Measurements from ENCODE around the gene PPFIA1.

The PPFIA1 gene

DNA sequence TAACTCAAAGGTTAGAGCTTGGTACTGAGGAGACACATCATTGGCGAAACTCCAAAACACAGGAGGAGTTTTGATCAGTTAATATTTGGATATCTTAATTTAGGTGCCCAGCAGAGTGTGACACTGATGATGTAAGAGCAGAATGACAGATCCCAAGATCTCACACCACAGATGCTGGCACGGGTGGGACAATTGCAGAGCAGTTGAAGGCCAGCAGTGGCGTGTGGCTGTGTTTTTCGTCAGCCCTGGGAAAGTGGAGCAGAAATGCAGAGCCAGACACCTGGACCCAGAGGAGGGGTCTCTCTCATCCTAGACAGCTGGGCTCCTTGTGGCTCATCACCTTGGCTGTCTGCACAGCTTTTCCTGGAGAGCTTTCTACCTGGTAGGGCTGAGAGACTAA is 68.1 kb downstream of the PPFIA1 start:
- Histone ChIP-seq H3K4me2 (ENCODE audit: low read length) (no peak overlapping the region), H4K20me1 (ENCODE audit: insufficient read depth, low read length) (no peaks in the 10 kb centered on the region), H3K9me3 (ENCODE audit: insufficient read depth, low read length) (no peaks in the 10 kb centered on the region), H3K79me2 (ENCODE audit: low read length) (no peaks in the 10 kb centered on the region), H3K4me1 (ENCODE audit: low read length) (no peaks in the 10 kb centered on the region), H2AFZ (ENCODE audit: low read depth, low read length) (no peak overlapping the region), H3K27me3 (ENCODE audit: low read depth, low read length) (no peaks in the 10 kb centered on the region), H3K9ac (ENCODE audit: low read length) (no peak overlapping the region), H3K36me3 (replicated peaks; ENCODE audit: low read depth, low read length) (peaks cover 42% of the 10 kb centered on the region), H3K27ac (ENCODE audit: low read length) (no peak overlapping the region), H3K4me3 (ENCODE audit: low read length) (no peak overlapping the region)
- TF ChIP-seq EZH2phosphoT487 (IDR thresholded peaks at IDR 0.05; ENCODE audit: low read depth), result no peak
- TF ChIP-seq, protein P1, sequence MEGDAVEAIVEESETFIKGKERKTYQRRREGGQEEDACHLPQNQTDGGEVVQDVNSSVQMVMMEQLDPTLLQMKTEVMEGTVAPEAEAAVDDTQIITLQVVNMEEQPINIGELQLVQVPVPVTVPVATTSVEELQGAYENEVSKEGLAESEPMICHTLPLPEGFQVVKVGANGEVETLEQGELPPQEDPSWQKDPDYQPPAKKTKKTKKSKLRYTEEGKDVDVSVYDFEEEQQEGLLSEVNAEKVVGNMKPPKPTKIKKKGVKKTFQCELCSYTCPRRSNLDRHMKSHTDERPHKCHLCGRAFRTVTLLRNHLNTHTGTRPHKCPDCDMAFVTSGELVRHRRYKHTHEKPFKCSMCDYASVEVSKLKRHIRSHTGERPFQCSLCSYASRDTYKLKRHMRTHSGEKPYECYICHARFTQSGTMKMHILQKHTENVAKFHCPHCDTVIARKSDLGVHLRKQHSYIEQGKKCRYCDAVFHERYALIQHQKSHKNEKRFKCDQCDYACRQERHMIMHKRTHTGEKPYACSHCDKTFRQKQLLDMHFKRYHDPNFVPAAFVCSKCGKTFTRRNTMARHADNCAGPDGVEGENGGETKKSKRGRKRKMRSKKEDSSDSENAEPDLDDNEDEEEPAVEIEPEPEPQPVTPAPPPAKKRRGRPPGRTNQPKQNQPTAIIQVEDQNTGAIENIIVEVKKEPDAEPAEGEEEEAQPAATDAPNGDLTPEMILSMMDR (IDR thresholded peaks at IDR 0.05; ENCODE audit: low read depth, low read length), result no peak

DNA sequence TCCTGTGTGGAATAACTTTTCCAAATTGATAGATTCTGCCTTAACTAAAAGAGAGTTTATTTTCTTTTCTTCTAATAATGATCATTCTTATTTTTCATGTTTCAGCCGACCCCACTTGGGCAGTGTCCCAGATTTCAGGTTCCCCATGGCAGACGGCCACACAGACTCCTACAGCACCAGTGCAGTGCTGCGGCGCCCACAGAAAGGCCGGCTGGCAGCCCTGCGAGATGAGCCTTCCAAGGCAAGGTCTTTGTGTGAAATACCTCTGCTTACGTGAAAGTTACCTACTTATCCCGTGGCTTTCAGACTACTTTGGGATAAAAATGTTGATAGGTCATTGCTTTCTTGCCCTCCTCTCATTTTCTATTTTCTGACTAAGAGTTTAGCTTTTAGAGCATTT is 68.6 kb downstream of the PPFIA1 start:
- Histone ChIP-seq H3K36me3 (replicated peaks; ENCODE audit: low read depth, low read length) (peaks cover 42% of the 10 kb centered on the region), H3K27ac (ENCODE audit: low read length) (no peak overlapping the region), H3K4me3 (ENCODE audit: low read length) (no peak overlapping the region), H3K27me3 (ENCODE audit: low read depth, low read length) (no peaks in the 10 kb centered on the region), H3K79me2 (ENCODE audit: low read length) (no peaks in the 10 kb centered on the region), H4K20me1 (ENCODE audit: insufficient read depth, low read length) (no peaks in the 10 kb centered on the region), H3K4me2 (ENCODE audit: low read length) (no peak overlapping the region), H3K9ac (ENCODE audit: low read length) (no peak overlapping the region), H3K9me3 (ENCODE audit: insufficient read depth, low read length) (no peaks in the 10 kb centered on the region), H2AFZ (ENCODE audit: low read depth, low read length) (no peak overlapping the region), H3K4me1 (ENCODE audit: low read length) (no peaks in the 10 kb centered on the region)
- TF ChIP-seq, protein P1 (IDR thresholded peaks at IDR 0.05; ENCODE audit: low read depth, low read length), result no peak
- no peak for TF ChIP-seq EZH2phosphoT487 (IDR thresholded peaks at IDR 0.05; ENCODE audit: low read depth)

DNA sequence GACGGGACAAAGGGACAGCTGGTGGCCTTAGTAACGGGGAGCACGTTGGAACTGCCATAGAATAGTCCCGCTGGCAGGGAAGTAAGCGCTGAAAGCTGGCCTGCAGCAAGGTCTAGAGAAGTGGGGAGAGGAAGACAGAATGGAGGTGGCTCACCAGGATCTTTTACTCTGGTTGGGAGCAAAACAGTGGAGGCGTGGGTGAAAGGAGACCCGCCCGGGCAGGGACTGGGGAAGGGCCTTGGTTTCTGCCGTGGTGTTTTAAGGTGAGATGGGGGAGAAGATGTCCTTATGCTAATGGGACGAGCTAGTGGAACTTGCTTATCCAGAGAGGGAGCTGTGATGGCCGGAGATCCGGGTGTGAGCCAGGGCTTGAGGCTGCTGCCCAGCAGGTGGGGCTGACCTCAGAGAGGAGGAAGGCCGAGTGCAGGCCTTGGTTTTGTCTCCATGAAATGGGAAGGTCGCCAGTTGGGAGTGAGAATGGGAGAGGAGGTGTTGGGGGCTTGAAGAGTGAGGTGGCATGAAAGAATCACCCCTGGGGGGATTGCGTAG is 71.5 kb downstream of the PPFIA1 start:
- H3K27me3 ChIP-seq (ENCODE audit: low read depth, low read length), result no peaks in the 10 kb centered on the region
- H3K79me2 ChIP-seq (ENCODE audit: low read length), result no peaks in the 10 kb centered on the region
- no peak for TF ChIP-seq EZH2phosphoT487 (IDR thresholded peaks at IDR 0.05; ENCODE audit: low read depth)
- TF ChIP-seq, protein P1 (IDR thresholded peaks at IDR 0.05; ENCODE audit: low read depth, low read length), result no peak
- no peak overlapping the region for H3K9ac ChIP-seq (ENCODE audit: low read length)
- H3K9me3 ChIP-seq (ENCODE audit: insufficient read depth, low read length), result no peaks in the 10 kb centered on the region
- H4K20me1 ChIP-seq (ENCODE audit: insufficient read depth, low read length), result no peaks in the 10 kb centered on the region; the same call in 1 of the 2 replicates
- H3K4me1 ChIP-seq (ENCODE audit: low read length), result no peaks in the 10 kb centered on the region
- H3K4me2 ChIP-seq (ENCODE audit: low read length), result no peak overlapping the region
- no peak overlapping the region for H3K4me3 ChIP-seq (ENCODE audit: low read length)
- H3K27ac ChIP-seq (ENCODE audit: low read length), result no peak overlapping the region
- no peak overlapping the region for H2AFZ ChIP-seq (ENCODE audit: low read depth, low read length)
- peaks cover 31% of the 10 kb centered on the region for H3K36me3 ChIP-seq (replicated peaks; ENCODE audit: low read depth, low read length)

DNA sequence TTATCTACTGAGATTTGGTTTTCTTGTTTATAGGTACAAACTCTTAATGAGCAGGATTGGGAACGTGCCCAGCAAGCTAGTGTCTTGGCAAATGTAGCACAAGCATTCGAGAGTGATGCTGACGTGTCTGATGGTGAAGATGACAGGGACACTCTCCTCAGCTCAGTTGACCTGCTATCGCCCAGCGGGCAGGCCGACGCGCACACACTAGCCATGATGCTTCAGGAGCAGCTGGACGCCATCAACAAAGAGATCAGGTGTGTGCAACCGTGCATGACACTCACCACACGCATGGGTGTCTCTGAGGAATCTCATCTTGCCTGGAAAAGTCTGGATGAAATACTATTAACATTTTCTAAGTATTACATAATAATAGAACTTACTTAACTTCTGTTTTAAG is 73.1 kb downstream of the PPFIA1 start:
- H3K27ac ChIP-seq (ENCODE audit: low read length), result no peak overlapping the region
- no peak overlapping the region for H3K4me2 ChIP-seq (ENCODE audit: low read length)
- no peak overlapping the region for H3K9ac ChIP-seq (ENCODE audit: low read length)
- peaks cover 33% of the 10 kb centered on the region for H3K36me3 ChIP-seq (replicated peaks; ENCODE audit: low read depth, low read length)
- H3K27me3 ChIP-seq (ENCODE audit: low read depth, low read length), result no peaks in the 10 kb centered on the region
- no peak overlapping the region for H2AFZ ChIP-seq (ENCODE audit: low read depth, low read length)
- no peak overlapping the region for H3K4me3 ChIP-seq (ENCODE audit: low read length)
- H3K79me2 ChIP-seq (ENCODE audit: low read length), result no peaks in the 10 kb centered on the region
- H3K9me3 ChIP-seq (ENCODE audit: insufficient read depth, low read length), result no peaks in the 10 kb centered on the region
- no peaks in the 10 kb centered on the region for H3K4me1 ChIP-seq (ENCODE audit: low read length)
- TF ChIP-seq, protein P1 (IDR thresholded peaks at IDR 0.05; ENCODE audit: low read depth, low read length), result no peak
- H4K20me1 ChIP-seq (ENCODE audit: insufficient read depth, low read length), result no peaks in the 10 kb centered on the region; the same call in 1 of the 2 replicates
